IMR-90 (cell line): Measurements from ENCODE around the gene FANCF. TPM values are rescaled to one million over a fixed set of nuclear protein-coding genes. Genes with fewer than 3 reads are reported as not detected.

Experiments used
- ATAC-seq: fragments of 200-7000 bp; cut with Tn5 transposase; 2 replicates; pipeline ENCODE4 v1.9.1; 2020; ENCODE audit warnings: low read depth, mild to moderate bottlenecking, moderate library complexity
- Bru-seq: library from RNA; stranded (reverse); fragments of 400-500 nt; gene quantifications from one replicate; lab custom pipeline; 2021; lab: Mats Ljungman, UMichigan
- BruChase-seq, 2 experiments: library from RNA; stranded (reverse); fragments of 400-500 nt; gene quantifications; one replicate each; lab custom pipeline; 2021; lab: Mats Ljungman, UMichigan
- BruUV-seq: library from RNA; stranded (reverse); fragments of 400-500 nt; replicated peaks from 2 replicates; lab custom pipeline; 2021; lab: Mats Ljungman, UMichigan
- CTCF ChIA-PET: fragments of 300-600 bp; formaldehyde crosslinking; extraction: SDS; loops from one replicate; lab custom pipeline; 2021; ENCODE audit warnings: antibody characterized with exemption; lab: Yijun Ruan, JAX
- POLR2A ChIA-PET: fragments of 300-600 bp; sonication (Branson Sonifier 250); formaldehyde crosslinking; loops from one replicate; lab custom pipeline; 2022; ENCODE audit warnings: antibody characterized with exemption; ENCODE audit not compliant: unreplicated experiment; lab: Charles Lee
- DNase-seq: peaks from one replicate; pipeline ENCODE4 v3.0.0; 2013
- H2AFZ ChIP-seq: replicated peaks from 2 replicates; pipeline ENCODE3; 2013; ENCODE audit warnings: low read length, mild to moderate bottlenecking; ENCODE audit not compliant: poor library complexity
- H2AK5ac ChIP-seq: 2 replicates; pipeline ENCODE4 v1.6.1; 2013; ENCODE audit warnings: low read depth, low read length, inconsistent platforms
- H2AK9ac ChIP-seq: replicated peaks from 2 replicates; pipeline ENCODE3; 2013; ENCODE audit warnings: mild to moderate bottlenecking, low read depth, low read length, moderate library complexity; ENCODE audit not compliant: poor library complexity
- H2BK120ac ChIP-seq: 2 replicates; pipeline ENCODE4 v1.6.1; 2013; ENCODE audit warnings: low read depth, low read length, inconsistent platforms
- H2BK15ac ChIP-seq: 3 replicates; pipeline ENCODE4 v1.6.1; 2013; ENCODE audit warnings: low read depth, low read length, inconsistent platforms
- H2BK20ac ChIP-seq: 2 replicates; pipeline ENCODE4 v1.6.1; 2013; ENCODE audit warnings: low read depth, mild to moderate bottlenecking, inconsistent platforms, low read length, moderate library complexity
- H2BK5ac ChIP-seq: 2 replicates; pipeline ENCODE4 v1.6.1; 2013; ENCODE audit warnings: mild to moderate bottlenecking, low read depth, low read length, inconsistent platforms; ENCODE audit not compliant: poor library complexity, severe bottlenecking
- H3K14ac ChIP-seq: replicated peaks from 2 replicates; pipeline ENCODE4 v1.6.1; 2013; ENCODE audit warnings: low read depth, low read length, inconsistent platforms
- H3K18ac ChIP-seq: 2 replicates; pipeline ENCODE4 v1.6.1; 2013; ENCODE audit warnings: low read depth, low read length, control low read depth
- H3K23ac ChIP-seq: 2 replicates; pipeline ENCODE4 v1.6.1; 2013; ENCODE audit warnings: low read depth, low read length, inconsistent platforms
- H3K27ac ChIP-seq: 2 replicates; pipeline ENCODE4 v1.5.1; 2013; ENCODE audit warnings: mild to moderate bottlenecking, control low read depth, low read length; ENCODE audit not compliant: insufficient read depth
- H3K27me3 ChIP-seq: 2 replicates; pipeline ENCODE4 v1.6.1; 2013; ENCODE audit warnings: low read length; ENCODE audit not compliant: control insufficient read depth, insufficient read depth
- H3K36me3 ChIP-seq: 2 replicates; pipeline ENCODE4 v1.6.1; 2013; ENCODE audit warnings: low read length, mixed read lengths; ENCODE audit not compliant: control insufficient read depth, insufficient read depth
- H3K4ac ChIP-seq: 2 replicates; pipeline ENCODE4 v1.6.1; 2013; ENCODE audit warnings: low read depth, low read length, inconsistent platforms
- H3K4me1 ChIP-seq: 2 replicates; pipeline ENCODE4 v1.6.1; 2013; ENCODE audit warnings: low read length, mixed read lengths; ENCODE audit not compliant: control insufficient read depth, insufficient read depth
- H3K4me2 ChIP-seq: 2 replicates; pipeline ENCODE4 v1.6.1; 2013; ENCODE audit warnings: low read depth, mild to moderate bottlenecking, control low read depth, low read length, moderate library complexity
- H3K4me3 ChIP-seq: 2 replicates; pipeline ENCODE4 v1.5.1; 2013; ENCODE audit warnings: low read depth, mild to moderate bottlenecking, control low read depth, low read length, moderate library complexity; ENCODE audit not compliant: insufficient read depth
- H3K56ac ChIP-seq: 2 replicates; pipeline ENCODE4 v1.6.1; 2013; ENCODE audit warnings: low read length, inconsistent platforms; ENCODE audit not compliant: insufficient read depth; ENCODE audit errors: extremely low read depth
- H3K79me1 ChIP-seq, 2 experiments: 2 replicates each; pipeline ENCODE4 v1.6.1; 2013; ENCODE audit warnings: low read length in 2 of 2, inconsistent platforms in 1 of 2, low read depth in 1 of 2
- H3K9ac ChIP-seq: 2 replicates; pipeline ENCODE4 v1.6.1; 2013; ENCODE audit warnings: low read depth, low read length, control low read depth
- H3K9me1 ChIP-seq: 2 replicates; pipeline ENCODE4 v1.6.1; 2013; ENCODE audit warnings: low read length, inconsistent platforms; ENCODE audit not compliant: insufficient read depth
- H3K9me3 ChIP-seq: 2 replicates; pipeline ENCODE4 v1.6.1; 2013; ENCODE audit warnings: low read length; ENCODE audit not compliant: control insufficient read depth, insufficient read depth
- H4K20me1 ChIP-seq: 2 replicates; pipeline ENCODE4 v1.6.1; 2013; ENCODE audit warnings: low read length, inconsistent platforms; ENCODE audit not compliant: insufficient read depth
- H4K5ac ChIP-seq: 2 replicates; pipeline ENCODE4 v1.6.1; 2013; ENCODE audit warnings: mild to moderate bottlenecking, low read depth, low read length, control low read depth
- H4K8ac ChIP-seq, 2 experiments: 2 replicates each; pipeline ENCODE4 v1.6.1; 2013; ENCODE audit warnings: low read depth in 2 of 2, low read length in 2 of 2, control low read depth in 1 of 2, inconsistent platforms in 1 of 2
- H4K91ac ChIP-seq: 2 replicates; pipeline ENCODE4 v1.6.1; 2013; ENCODE audit warnings: low read depth, low read length, inconsistent platforms; ENCODE audit not compliant: insufficient read depth
- FOS ChIP-seq: fragments of 150-350 bp; IDR thresholded peaks from 2 replicates; pipeline ENCODE4 v1.6.1; 2016; ENCODE audit warnings: low read depth, low read length
- MXI1 ChIP-seq: IDR thresholded peaks from 2 replicates; pipeline ENCODE4 v1.6.1; 2012; ENCODE audit warnings: low read depth, mild to moderate bottlenecking, low read length, moderate library complexity, borderline replicate concordance
- NFE2L2 ChIP-seq: fragments of 150-350 bp; IDR thresholded peaks from 2 replicates; pipeline ENCODE4 v1.6.1; 2016; ENCODE audit warnings: low read depth, mild to moderate bottlenecking, low read length
- POLR2A ChIP-seq: IDR thresholded peaks from 2 replicates; pipeline ENCODE4 v1.6.1; 2012; ENCODE audit warnings: mild to moderate bottlenecking, low read depth, low read length
- SMC3 ChIP-seq: fragments of 150-350 bp; IDR thresholded peaks from 2 replicates; pipeline ENCODE4 v1.6.1; 2016; ENCODE audit warnings: low read depth, mild to moderate bottlenecking, antibody characterized with exemption, low read length, moderate library complexity
- WGBS, 2 experiments: methylation state at CpG; one replicate each; pipeline versions ENCODE4 v1.1.5 to v1.1.7; 2013; ENCODE audit warnings: missing lambda C conversion rate in 2 of 2; ENCODE audit not compliant: insufficient read length in 1 of 2; ENCODE audit errors: extremely low coverage in 2 of 2; 5-methylcytosine and 5-hydroxymethylcytosine counted together
- dilution Hi-C: fragments of 300-500 bp; cut with HindIII; formaldehyde crosslinking; loops from one replicate; pipeline ENCODE4 v1.14.3; 2018; ENCODE audit warnings: low sequenced_read_pairs; ENCODE audit not compliant: unreplicated experiment
- in situ Hi-C: fragments of 300-500 bp; cut with MboI; formaldehyde crosslinking; loops from 3 replicates; pipeline ENCODE4 v1.14.3; 2019; ENCODE audit warnings: low sequenced_read_pairs, inconsistent platforms, mixed read lengths
- intact Hi-C: fragments of 100-400 bp; cut with micrococcal nuclease; formaldehyde crosslinking; loops from 2 replicates; pipeline ENCODE4 v1.10.0; 2022
- long read RNA-seq: library from polyadenylated mRNA; unstranded; transcript quantifications from one replicate; pipeline ENCODE4 v2.0.0, GENCODE V29; 2021; ENCODE audit not compliant: unreplicated experiment
- polyA plus RNA-seq, 3 experiments: library from polyadenylated mRNA; depleted of rRNA; stranded (reverse); fragments of >200 nt; gene quantifications; 2 replicates each; pipeline ENCODE4 v1.2.3, GENCODE V29; 2012; ENCODE audit warnings: low replicate concordance in 1 of 3
- total RNA-seq: library from RNA; depleted of rRNA; stranded (reverse); fragments of >200 nt; gene quantifications from 2 replicates; pipeline ENCODE4 v1.2.3, GENCODE V29; 2012; rRNA removed

The FANCF gene
- 5.6 and 7.5 TPM in 2 replicates for total RNA-seq
- polyA plus RNA-seq (2012; rRNA removed), result 2.7 and 3.3 TPM in 2 replicates
- polyA plus RNA-seq (2012; cell fraction: cytosol; rRNA removed), result 2.1 and 2.3 TPM in 2 replicates
- 0.72 and 1.1 TPM in 2 replicates for polyA plus RNA-seq (2012; cell fraction: nucleus; rRNA removed; ENCODE audit: low replicate concordance)
- percentile 45 among the genes with signal in this experiment for Bru-seq, nascent RNA
- percentile 49 among the genes with signal in this experiment for BruChase-seq, experiment 1, labeled RNA remaining after a 6-hour chase
- percentile 71 among the genes with signal in this experiment for BruChase-seq, experiment 2, labeled RNA remaining after a 2-hour chase
- long read RNA-seq, transcript FANCF-201 (1 exons, 2,952 nt), result major isoform, 20 of 20 reads
- long read RNA-seq, partial matches to known transcripts, result 0 of 20 reads
- long read RNA-seq, other reads (novel, unspliced or antisense), result 0 of 20 reads

GRCh38 chr11:22625448-22626287 is at the start of gene FANCF:
Gene FANCF, minus strand, starts transcription at chr11:22625823. Its CDS starts 13 bp downstream, at chr11:22625810.
- peak within 1 kb of the TSS; percentile 90 for H3K14ac ChIP-seq
- H2BK120ac ChIP-seq, result peak within 1 kb of the TSS; percentile 81
- ATAC-seq (peak; percentile 97), DNase-seq (peak; percentile 99)
- peak within 1 kb of the TSS; percentile 99 for H2AFZ ChIP-seq
- dilution Hi-C loops, result no loop called here
- peak within 1 kb of the TSS; percentile 93 for H3K4me2 ChIP-seq
- H3K27me3 ChIP-seq, result no peaks in the 10 kb centered on the region
- CTCF ChIA-PET, result no interaction called here
- peak within 1 kb of the TSS; percentile 88 for H3K56ac ChIP-seq
- no peaks in the 10 kb centered on the region for H3K9me3 ChIP-seq
- WGBS, 2 experiments, result 1% methylated on average over 27 of the region's 55 CpGs; no CpG with 5 or more reads in 1 of the 2 experiments
- H3K4ac ChIP-seq, result peak within 1 kb of the TSS; percentile 90
- peak within 1 kb of the TSS; percentile 58; the same call in 1 of the 3 replicates for H2BK15ac ChIP-seq
- H4K8ac ChIP-seq, result peak within 1 kb of the TSS; percentile 87 to 100
- H4K20me1 ChIP-seq, result no peaks in the 10 kb centered on the region
- peak within 1 kb of the TSS; percentile 83 for H3K4me3 ChIP-seq
- no peaks in the 10 kb centered on the region for H3K36me3 ChIP-seq
- H3K79me1 ChIP-seq, result peaks cover 4 to 12% of the 10 kb centered on the region in 2 experiments; a peak in 3 of 4 replicates
- H2AK5ac ChIP-seq, result no peak within 1 kb of the TSS
- H3K9ac ChIP-seq, result peak within 1 kb of the TSS; percentile 95
- H4K91ac ChIP-seq, result peak within 1 kb of the TSS; percentile 80
- H3K18ac ChIP-seq, result peak within 1 kb of the TSS; percentile 78; the same call in 1 of the 2 replicates
- peak within 1 kb of the TSS; percentile 97 for H4K5ac ChIP-seq
- no peaks in the 10 kb centered on the region for H3K9me1 ChIP-seq
- peak; percentile 6; the same call in 1 of the 2 replicates for TF ChIP-seq MXI1
- TF ChIP-seq FOS, result peak; percentile 74; the same call in 1 of the 2 replicates
- no peak for TF ChIP-seq NFE2L2
- TF ChIP-seq POLR2A, result peak; percentile 43; the same call in 1 of the 2 replicates
- TF ChIP-seq SMC3, result no peak
- H2BK5ac ChIP-seq, result peak within 1 kb of the TSS; percentile 88
- H3K23ac ChIP-seq, result peak within 1 kb of the TSS; percentile 77
- POLR2A ChIA-PET, result no interaction called here
- no peaks in the 10 kb centered on the region for H3K4me1 ChIP-seq
- BruUV-seq, result no TSS peak
- H3K27ac ChIP-seq, result peak within 1 kb of the TSS; percentile 89
- peak within 1 kb of the TSS; percentile 67 for H2AK9ac ChIP-seq
- intact Hi-C loops, result loop anchor here (5.0 kb wide), 1 partner anchor 202 kb away; the partner anchor contains the start of gene SVIP
- H2BK20ac ChIP-seq, result peak within 1 kb of the TSS; percentile 47; the same call in 1 of the 2 replicates
- in situ Hi-C loops, result no loop called here
